GM21528 (cell line): ENCODE data around the gene ANO1.

Experiments used
- ATAC-seq: cut with Tn5 transposase; IDR thresholded peaks from one replicate; pipeline ENCODE4 v1.9.1; 2021; ENCODE audit warnings: mild to moderate bottlenecking, moderate library complexity; ENCODE audit not compliant: unreplicated experiment, low FRiP score

ANO1 gene

GRCh38 chr11:70132641-70133040 is 54.5 kb downstream of the ANO1 start:
- no peak for ATAC-seq

- no peak for ATAC-seq
Measured at GRCh38 chr11:70133771-70134335, 55.7 kb downstream of the ANO1 start.

GRCh38 chr11:70134490-70134889 is 56.4 kb downstream of the ANO1 start:
- ATAC-seq = no peak

- no peak for ATAC-seq
Measured at GRCh38 chr11:70135142-70135541, 57.0 kb downstream of the ANO1 start.

GRCh38 chr11:70135625-70136059 is 57.5 kb downstream of the ANO1 start:
- no peak for ATAC-seq

- ATAC-seq = no peak
Measured at GRCh38 chr11:70137383-70137782, 59.3 kb downstream of the ANO1 start.

GRCh38 chr11:70138403-70138802 is 60.3 kb downstream of the ANO1 start:
- no peak for ATAC-seq

- no peak for ATAC-seq
Measured at GRCh38 chr11:70139785-70140410, 61.8 kb downstream of the ANO1 start.

GRCh38 chr11:70140711-70141485 is 62.8 kb downstream of the ANO1 start:
- no peak for ATAC-seq

GRCh38 chr11:70141486-70142220 is 63.5 kb downstream of the ANO1 start:
- no peak for ATAC-seq

- ATAC-seq = no peak
Measured at GRCh38 chr11:70142221-70142875, 64.2 kb downstream of the ANO1 start.

- ATAC-seq = no peak
Measured at GRCh38 chr11:70144262-70144661, 66.1 kb downstream of the ANO1 start.

- no peak for ATAC-seq
Measured at GRCh38 chr11:70145071-70145470, 67.0 kb downstream of the ANO1 start.

- no peak for ATAC-seq
Measured at GRCh38 chr11:70145841-70146240, 67.7 kb downstream of the ANO1 start.

- no peak for ATAC-seq
Measured at GRCh38 chr11:70146299-70146698, 68.2 kb downstream of the ANO1 start.

GRCh38 chr11:70146895-70147520 is 68.9 kb downstream of the ANO1 start:
- no peak for ATAC-seq

GRCh38 chr11:70147668-70148067 is 69.6 kb downstream of the ANO1 start:
- no peak for ATAC-seq

- ATAC-seq = no peak
Measured at GRCh38 chr11:70151671-70152070, 73.6 kb downstream of the ANO1 start.

- ATAC-seq = no peak
Measured at GRCh38 chr11:70153133-70153727, 75.1 kb downstream of the ANO1 start.

- no peak for ATAC-seq
Measured at GRCh38 chr11:70155386-70155785, 77.3 kb downstream of the ANO1 start.
